Midbrain (tissue), 1 donor: ENCODE measurements around the gene NTSR2.
A peak's percentile ranks its signal among the peaks of the same experiment; 100 is the strongest.

Experiments
- DNase-seq: peaks from one replicate; lab custom pipeline; 2025; lab: John Stamatoyannopoulos, UW

Gene NTSR2, protein sequence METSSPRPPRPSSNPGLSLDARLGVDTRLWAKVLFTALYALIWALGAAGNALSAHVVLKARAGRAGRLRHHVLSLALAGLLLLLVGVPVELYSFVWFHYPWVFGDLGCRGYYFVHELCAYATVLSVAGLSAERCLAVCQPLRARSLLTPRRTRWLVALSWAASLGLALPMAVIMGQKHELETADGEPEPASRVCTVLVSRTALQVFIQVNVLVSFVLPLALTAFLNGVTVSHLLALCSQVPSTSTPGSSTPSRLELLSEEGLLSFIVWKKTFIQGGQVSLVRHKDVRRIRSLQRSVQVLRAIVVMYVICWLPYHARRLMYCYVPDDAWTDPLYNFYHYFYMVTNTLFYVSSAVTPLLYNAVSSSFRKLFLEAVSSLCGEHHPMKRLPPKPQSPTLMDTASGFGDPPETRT

DNA sequence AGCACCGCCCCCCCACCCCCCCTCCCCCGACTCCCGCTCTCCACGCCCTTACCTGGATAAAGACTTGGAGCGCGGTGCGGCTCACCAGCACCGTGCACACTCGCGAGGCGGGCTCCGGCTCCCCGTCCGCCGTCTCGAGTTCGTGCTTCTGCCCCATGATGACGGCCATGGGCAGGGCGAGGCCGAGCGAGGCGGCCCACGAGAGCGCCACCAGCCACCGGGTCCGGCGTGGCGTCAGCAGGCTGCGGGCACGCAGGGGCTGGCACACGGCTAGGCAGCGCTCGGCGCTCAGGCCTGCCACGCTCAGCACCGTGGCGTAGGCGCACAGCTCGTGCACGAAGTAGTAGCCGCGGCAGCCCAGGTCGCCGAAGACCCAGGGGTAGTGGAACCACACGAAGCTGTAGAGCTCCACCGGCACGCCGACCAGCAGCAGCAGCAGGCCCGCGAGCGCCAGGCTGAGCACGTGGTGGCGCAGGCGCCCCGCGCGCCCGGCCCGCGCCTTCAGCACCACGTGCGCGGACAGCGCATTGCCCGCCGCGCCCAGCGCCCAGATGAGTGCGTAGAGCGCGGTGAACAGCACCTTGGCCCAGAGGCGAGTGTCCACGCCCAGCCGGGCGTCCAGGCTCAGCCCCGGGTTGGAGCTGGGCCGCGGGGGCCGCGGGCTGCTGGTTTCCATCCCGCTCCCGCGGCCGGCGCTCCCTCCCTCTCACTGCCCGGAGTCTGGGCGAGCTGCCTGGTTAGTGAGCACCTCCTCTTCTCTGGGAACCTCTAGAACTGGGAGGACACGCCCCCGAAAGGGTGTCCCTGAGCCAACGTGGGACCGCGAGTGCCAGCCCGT is at the start of gene NTSR2:
NTSR2 (minus strand) TSS at position 742 of the 838 bp plus-strand sequence; CDS start at position 676, 66 bp downstream.
- peak; percentile 78 for DNase-seq

DNA sequence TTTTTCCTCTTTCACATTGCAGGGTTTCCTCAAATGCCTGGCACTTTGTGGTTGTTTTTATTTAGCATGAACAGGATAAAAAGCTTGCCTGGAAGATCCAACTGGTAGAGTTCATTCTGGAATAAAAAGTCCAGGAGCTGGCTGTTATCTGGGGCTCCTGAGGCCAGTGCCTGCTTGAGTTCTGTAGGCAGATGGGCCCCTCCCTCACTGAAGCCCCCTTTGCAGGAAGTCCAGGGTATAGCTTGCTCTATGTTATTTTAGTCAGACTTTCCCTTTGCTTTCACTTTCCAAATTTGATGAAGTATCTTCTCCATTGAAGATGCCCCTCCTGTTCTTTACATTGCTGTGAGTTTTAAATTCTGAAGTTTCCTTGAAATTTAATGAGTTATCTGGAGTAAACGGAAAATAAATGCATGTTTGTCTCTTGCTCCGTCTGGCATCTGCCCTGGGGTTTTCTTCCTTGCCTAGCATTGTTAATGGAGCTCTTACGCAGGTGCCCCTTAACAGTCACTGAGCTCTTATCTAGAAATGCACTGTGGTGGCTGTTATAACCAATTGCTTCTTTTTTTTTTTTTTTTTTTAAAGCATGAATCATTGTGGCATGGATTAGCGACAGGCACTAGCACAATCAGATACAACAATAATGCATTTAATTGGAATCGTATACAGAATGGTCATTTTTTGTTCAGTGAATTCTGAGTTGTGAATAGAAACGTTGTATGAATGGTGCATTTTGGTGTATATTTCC is 49.4 kb upstream of the NTSR2 start:
- DNase-seq, result no peak

DNA sequence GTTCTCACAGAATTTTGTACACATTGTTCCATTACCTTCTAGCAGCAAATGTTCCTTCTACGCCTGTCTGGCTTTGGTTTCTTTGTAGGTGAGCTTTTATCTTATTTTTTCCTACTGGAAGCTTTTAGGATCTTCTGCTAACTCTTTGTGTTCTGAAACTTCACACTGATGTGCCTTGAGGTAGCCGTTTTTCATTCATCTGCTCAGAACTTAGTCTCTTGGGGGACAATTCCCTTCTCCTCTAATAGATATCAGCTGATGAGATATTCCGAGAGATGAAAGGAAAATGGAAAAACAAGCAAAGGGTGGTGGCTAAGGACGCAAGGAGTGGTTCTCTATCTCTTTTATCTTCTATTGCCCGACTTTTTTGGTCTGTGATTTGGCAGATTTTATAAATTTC is 48.6 kb upstream of the NTSR2 start:
- DNase-seq, result no peak

DNA sequence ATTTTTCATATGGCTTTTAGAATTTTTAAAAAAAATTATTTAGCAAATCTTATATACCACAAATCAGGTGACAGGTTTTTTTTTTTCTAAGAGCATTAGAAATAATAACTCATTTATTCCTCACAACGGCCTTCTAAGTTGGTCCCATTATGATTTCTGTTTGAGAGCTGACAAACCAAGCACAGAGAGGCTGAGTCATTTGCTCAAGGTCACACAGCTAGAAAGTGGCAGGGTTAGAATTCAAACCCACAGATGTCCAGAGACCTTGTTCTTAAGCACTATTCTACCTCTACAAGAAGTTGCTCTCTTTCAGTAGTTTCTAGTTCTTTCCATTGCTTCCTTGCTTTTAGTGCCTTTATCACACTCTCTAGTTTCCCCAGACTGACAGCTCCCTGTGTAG is 47.6 kb upstream of the NTSR2 start:
- no peak for DNase-seq

DNA sequence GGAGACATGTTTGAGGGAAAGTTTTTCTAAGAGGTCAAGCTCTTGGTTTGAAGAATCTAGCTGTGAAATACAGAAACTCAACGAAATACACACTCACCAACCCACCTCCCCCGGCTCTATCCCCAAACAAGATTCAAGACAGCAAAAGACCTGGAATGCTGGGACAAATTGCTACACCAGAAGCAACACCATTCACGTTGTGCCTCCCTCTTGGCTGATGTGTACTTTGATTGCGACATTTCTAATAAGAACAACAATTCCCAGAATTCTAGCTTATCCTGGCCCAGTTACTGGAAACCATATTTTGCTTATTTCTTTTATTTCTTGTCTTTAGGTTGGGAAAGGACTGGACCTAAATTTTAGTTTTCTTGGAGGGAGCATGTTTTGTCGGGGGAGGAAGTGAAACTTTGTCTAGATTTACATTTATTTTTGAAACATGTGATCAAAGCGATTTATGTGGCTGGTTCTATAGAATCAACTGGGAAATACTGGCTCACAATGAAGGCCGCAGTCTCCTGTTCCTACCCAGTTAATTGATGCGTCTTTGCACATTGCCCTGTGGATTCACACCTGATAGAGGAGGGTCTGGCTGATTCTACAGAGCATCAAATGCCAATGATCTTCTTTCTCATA is 46.8 kb upstream of the NTSR2 start:
- DNase-seq, result no peak

DNA sequence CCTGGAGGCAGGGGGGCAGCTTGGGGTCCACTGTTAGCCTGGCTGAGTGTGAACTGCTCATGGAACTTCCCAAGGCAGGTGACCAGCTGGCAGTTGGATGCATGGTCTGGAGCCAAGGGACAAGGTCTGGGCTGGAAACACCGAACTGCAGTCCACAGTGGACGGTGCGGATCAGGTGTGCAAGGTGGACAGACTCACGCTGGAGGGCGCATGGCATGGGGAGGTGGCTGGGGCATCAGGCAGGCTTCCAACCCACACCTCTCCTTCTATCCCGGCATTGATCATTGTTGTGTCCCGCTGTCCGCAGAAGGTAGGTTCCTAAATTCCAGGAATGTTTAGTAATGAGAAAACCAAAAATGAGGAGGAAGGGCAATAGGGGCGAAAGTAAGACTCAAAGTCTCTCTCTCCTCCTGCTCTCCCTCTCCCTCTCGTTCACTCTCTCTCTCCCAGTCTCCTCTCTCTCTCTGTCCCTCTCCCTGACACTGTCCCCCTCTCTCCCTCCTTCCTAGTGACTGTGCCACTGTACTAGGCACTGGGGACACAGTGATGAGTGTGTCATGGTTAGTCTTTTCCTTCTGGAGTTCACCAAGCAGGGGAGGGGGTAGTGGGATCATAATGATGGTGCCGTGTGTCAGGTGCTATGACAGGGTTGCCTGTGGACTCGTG is 46.1 kb upstream of the NTSR2 start:
- no peak for DNase-seq

DNA sequence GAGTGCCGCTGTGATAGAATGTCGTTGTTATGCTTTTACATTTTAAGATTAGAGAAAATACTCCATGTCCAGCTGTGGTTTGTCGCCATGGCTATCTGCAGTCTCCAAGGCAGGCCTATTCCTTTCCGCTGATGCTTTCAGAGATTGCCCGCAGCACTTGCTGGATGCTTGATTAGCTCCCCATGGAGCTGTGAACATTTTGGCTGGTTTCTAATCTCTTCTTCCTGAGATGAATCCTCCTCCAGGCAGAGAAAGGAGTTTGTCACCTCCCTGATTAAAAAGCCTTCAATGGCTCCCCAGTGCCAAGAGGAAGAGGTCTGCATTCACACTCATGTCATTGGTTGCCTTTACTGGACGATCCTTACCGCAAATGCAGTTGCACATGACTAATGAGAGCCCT is 43.8 kb upstream of the NTSR2 start:
- no peak for DNase-seq

DNA sequence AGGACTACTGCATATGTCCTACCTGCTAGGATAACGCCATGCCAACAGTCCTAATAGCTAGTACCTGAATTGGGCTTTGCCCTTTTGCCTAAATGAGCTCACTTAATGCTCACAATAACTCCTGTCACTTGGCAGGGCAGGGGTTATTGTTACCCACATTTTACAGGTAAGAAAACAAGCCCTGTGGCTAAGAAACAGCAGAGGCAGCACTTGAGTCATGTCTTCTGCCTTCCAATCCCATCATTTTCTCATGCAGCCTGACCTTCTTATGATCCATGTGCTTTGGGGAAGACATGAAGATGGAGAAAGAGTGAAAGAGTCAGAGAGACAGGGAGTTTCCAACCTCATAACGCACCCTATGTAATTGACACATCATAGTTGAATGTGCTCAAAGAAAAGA is 42.9 kb upstream of the NTSR2 start:
- DNase-seq, result no peak

DNA sequence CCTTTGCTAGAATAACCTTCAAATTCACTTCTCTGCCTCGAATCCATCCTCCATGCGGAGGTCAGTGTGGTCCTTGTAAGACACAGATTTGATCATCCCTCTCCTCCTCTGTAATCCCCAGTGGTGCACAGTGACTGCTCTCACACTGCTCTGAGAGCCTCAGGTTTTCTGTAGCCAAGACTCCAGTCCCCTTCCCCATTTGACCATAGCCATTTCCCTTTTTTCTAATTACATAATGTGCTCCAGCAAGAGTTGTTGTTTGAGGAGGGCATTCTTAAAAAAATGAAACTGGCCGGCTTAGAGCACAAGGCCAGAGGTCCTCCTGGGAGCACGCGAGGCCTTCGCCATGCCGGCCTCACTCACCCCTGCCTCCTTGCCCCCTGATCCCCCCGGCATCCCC is 41.8 kb upstream of the NTSR2 start:
- no peak for DNase-seq

DNA sequence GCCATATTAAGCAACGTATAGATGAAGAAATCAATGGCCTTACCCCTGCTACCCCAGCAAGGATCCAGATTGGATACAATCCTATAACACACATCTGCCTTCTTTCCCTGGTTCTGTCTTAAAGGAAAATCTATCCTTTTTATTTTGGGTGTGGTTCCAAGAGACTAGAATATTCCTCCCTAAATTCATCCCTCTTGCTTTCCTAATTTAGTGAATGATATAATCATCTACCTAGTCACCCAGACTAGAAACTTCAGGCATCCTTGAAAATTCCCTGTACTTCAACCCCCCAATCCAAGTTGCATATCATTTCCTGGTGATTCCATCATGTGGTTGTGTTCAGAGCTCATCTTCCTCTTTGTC is 41.3 kb upstream of the NTSR2 start:
- no peak for DNase-seq

DNA sequence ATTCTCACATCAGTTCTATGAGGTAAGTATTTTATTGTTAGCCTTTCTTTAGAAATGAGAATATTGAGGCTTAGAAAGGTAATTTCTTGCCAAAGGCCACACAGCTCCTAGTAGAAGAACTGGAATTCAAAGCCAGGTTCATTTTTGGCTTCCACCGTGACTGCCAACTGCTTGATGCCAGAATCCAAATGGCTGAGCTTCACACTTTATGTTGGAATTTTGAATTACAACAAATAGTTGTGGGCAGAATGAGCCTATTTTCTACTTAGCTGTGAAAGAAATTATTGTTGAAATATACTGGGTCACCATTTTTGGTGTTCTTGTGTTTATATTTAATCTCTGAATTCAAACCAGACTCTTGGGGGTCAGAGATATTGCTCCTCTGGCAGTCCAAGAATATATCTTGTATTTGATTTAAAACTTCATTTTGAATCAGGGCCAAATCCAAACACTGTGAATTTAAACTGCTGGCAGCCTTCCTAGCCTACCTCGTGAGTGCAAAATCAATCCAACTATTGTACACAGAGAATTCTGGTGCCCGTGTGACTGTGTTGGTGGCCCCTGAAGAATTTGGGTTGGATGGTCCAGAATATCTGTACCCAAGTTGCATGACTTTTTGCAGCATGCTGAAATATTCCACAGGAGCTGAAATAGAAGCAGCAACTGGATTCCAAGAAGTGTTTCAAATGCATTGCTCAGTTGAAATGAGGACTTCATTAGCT is 40.8 kb upstream of the NTSR2 start:
- peak; percentile 51 for DNase-seq

DNA sequence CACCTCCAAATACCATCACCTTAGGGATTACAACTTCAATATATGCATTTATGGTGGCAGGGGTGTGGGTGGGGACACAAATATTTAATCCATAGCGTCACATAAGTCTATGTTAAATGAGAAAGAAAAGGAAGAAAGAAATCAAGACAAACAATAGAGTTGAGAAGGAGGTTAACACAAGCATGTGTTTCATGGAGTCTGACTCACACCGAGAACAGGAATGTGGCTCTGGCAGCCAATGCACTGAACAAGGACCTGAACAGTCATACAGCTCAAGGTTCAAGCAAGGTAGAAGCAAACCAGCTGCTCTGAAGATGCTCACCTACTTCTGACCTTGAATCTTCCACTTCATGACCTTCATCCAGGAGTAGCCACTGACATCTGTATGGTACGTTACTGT is 40.2 kb upstream of the NTSR2 start:
- no peak for DNase-seq

DNA sequence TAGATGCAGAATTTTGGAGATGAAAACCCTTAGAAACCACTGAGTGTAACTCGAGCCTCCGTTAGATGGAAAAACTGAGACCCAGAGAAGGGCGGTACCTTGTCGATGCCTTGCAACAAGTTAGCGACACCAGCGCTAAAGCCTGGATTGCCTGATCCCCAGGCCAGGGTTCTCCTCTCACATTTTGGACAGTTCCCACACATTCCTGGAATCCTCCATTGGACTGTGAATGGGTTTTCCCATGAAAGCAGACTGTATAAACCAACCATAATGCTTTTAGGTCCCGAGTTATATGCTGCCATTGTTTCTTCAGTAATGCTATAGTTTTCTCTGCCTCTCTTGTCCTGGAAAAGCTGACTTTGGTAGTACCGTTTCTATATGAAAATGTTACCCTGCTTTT is 39.3 kb upstream of the NTSR2 start:
- no peak for DNase-seq

DNA sequence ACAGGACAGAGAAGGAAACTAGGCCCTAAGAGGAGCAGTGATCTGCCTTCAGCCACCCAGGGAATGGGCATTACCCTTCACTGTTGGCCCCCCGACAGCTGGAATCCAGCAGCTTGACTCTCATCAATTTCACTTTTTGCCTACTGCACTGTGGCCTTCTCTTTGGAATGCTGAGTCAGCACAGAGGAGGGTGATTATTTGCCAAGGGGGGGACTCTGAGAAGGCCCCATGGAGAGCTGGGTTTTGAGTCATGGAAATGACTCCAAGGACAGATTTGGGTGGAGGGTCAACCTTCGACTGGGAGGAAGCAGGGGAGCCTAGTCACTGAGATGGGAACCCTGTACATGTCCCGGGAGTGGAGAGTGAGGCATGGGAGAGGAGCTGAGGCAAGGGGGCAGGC is 38.1 kb upstream of the NTSR2 start:
- DNase-seq, result no peak

DNA sequence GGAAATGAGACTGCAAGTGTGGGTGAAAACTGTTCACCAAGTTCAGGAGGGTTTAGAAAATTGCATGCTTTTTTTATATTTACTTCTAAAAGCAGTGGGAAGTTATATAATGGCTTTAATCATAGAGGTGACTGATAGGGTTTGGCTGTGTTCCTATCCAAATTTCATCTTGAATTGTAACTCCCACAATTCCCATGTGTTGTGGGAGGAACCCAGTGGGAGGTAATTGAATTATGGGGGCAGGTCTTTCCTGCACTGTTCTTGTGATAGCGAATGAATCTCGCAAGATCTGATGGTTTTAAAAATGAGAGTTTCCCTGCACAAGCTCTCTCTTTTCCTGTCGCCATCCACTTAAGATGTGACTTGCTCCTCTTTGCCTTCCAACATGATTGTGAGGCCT is 35.7 kb upstream of the NTSR2 start:
- no peak for DNase-seq

DNA sequence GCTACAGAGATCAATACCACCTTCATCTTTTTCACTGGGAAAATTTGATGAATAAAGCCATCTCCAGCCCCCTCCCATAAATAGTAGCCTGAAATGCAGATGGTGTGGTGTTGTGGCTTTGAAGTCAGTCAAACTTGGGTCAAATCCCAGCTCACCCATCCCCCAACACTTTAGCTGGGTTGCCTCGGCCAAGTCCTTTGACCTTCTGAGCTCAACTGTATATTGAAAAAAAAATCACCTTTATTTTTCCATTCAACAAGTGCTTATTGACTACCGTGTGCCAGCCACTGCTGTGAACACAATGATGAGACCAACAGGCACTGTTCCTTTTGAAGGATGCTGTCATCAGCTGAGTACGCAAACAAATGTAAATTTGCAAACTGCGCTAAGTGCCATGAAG is 35.1 kb upstream of the NTSR2 start:
- DNase-seq, result no peak

DNA sequence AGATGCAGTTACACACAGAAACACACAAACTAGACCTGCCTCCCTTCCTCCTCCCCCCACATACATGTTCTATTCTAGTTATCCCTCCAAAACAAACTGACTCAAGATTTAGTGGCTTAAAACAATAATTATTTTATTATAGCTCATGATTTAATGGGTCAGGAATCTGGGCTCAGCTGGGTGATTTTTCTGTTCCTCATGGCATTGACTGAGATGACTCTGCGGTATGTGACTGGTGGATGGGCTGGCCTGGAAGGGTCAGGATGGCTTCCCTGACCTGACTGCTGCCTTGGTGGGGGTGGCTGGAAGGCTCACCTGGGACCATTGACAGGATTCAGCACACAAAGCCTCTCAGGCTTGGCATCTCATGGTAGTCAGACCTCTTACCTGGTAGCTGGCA is 33.7 kb upstream of the NTSR2 start:
- DNase-seq, result no peak

DNA sequence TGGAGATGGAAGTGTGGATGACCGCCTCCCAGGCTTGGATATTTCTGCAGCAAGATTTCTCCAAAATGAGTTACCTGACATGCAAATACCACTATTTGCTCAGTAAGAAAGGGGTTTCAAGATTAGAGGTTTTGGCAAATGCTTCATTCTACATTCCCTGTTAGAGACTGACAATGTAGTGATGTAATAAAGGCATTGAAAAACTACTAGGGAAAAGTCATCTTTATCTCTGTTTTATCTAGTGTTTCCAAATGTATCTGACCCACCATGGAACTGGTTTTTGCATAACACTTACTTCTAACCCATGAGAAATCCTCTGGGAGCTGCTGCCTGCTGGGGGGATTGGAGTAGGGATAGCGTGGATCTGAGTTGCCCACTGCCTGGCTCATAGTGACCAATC is 33.0 kb upstream of the NTSR2 start:
- DNase-seq, result no peak

DNA sequence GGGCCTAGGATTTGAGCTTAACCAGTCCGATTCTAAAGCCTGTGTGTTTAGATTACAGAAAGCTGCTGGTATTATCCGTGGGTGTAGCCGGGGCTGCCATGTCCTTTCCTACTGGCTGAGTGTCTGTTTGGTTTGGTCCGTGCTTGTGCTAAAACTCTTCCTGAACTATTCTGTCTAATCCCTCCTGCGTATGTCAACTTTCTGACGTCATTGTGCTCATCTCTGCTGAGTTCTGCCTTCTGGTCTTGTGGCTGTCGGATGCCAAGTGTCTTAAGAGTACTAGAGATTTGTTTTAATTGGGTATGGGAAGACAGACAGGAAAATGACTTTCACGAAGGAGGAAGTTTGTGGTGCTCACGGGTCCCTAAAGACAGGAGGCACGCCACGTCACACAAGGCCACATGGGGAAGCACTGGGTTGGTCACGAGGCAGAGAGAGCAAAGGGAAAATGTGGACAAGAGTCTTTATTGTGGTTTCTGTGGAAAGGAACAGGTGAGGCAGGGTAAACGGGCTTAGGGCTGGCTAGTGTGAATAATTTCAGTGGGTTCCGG is 31.8 kb upstream of the NTSR2 start:
- no peak for DNase-seq

DNA sequence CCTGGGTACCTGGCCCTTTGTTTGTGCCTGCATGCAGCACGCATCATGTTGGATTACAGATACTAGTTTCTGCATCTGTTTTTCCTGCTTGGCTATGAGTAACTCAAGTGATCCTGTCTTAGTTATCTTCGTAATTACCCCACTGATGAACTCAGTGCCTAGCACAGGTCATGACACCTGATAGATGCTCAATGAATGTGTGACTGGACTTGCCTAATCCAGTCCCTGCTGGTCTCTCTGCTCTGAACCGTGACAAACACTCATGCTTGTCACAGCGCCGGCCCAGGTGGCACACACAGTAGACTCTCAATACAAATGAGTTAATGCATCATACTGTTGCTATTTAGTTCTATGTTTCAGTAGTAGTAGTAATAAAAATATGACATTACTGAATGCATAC is 31.2 kb upstream of the NTSR2 start:
- no peak for DNase-seq
